A549 treated with CpdA at 1 μM for 4 hours (cell line): ENCODE results near the gene THPO. TPM values are rescaled to one million over a fixed set of nuclear protein-coding genes. Genes with fewer than 3 reads are reported as not detected.

Experiments used
- total RNA-seq: library from RNA; stranded (reverse); fragments of 200-300 nt; extraction: Qiagen RNA extraction; gene quantifications from 5 replicates; pipeline ENCODE4 v1.2.3, GENCODE V29; 2022; ENCODE audit warnings: low read depth

Gene THPO
- 0.03 TPM in 1 of 5 replicates, not detected in the others for total RNA-seq

GRCh38 chr3:184377882-184378445 lies at the start of gene THPO:
TSS of gene THPO (minus strand) at chr3:184378207. CDS start at chr3:184376259, 1,948 bp downstream.

DNA sequence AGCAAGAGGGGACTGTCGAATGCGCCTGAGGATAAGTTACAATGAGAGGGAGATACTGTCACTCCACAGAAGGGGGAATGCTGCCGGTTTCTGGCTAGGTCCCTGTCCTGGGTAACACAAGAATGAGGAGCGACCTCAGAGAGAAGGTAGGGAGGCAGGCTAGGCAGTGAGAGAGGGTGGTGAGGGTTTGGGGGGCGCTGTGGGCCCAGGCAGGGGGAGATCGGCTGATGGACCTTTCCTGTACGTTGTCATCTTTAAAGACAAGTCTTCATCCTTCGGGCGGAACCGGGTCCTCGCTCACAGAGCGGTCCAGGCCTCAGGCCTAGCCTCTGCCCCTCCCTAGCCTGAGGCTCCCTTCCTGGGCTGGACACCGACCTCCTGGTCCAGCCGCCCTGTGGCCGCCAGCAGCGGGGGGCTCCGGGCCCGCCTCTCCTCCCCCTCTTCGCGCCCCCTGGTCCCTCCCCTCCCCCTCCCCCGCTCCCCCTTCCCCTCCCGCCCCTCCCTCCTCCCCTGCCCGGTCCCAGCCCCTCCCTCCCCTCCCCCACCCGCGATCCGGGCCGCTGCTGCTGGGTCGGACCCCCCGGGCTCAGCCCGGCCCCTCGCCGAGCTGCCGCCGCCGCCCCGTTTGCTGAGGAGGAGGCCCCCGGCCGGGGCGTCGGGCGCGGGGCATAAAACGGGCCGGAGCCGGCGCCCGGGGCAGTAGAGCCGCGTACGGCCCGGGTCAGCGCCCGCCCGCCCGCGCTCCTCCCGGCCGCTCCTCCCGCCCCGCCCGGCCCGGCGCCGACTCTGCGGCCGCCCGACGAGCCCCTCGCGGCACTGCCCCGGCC lies 1.6 kb upstream of the THPO start, which contains the start of gene CHRD:
TSS of gene CHRD (plus strand) at position 697 of the 827 bp plus-strand sequence. CDS start 265 bp downstream, outside the sequence.

GRCh38 chr3:184361532-184361931 lies 16.5 kb downstream of the THPO start, which contains the start of the genes CLCN2 and POLR2H:
TSS of gene CLCN2 (minus strand) at chr3:184361605. CDS start at chr3:184361479, 126 bp downstream.
TSS of gene POLR2H (plus strand) at chr3:184361710. CDS start at chr3:184363493, 1,783 bp downstream.

GRCh38 chr3:184337399-184337714 lies 40.6 kb downstream of the THPO start, which contains the start of gene FAM131A:
TSS of gene FAM131A (plus strand) at chr3:184337600. CDS start at chr3:184337631, 31 bp downstream.

Other genes starting within 250 kb of the THPO start
- 26.5 to 30.8 TPM (median 29.7 TPM) in 5 replicates for gene EIF2B5, start 242.8 kb downstream of the THPO start, total RNA-seq
- gene DVL3, start 222.8 kb downstream of the THPO start, total RNA-seq, result 20.4 to 27.7 TPM (median 25.4 TPM) in 5 replicates
- gene AP2M1, start 203.4 kb downstream of the THPO start, total RNA-seq, result 295 to 329 TPM (median 316 TPM) in 5 replicates
- gene ABCF3, start 192.0 kb downstream of the THPO start, total RNA-seq, result 32.1 to 35.1 TPM (median 34.6 TPM) in 5 replicates
- gene VWA5B2, start 148.6 kb downstream of the THPO start, total RNA-seq, result 0.34 to 0.93 TPM (median 0.38 TPM) in 5 replicates
- gene ALG3, start 129.2 kb downstream of the THPO start, total RNA-seq, result 54.5 to 79.7 TPM (median 76.1 TPM) in 5 replicates
- 9.5 to 13.9 TPM (median 13.2 TPM) in 5 replicates for gene EEF1AKMT4, start 128.5 kb downstream of the THPO start, total RNA-seq
- gene CAMK2N2, start 116.7 kb downstream of the THPO start, total RNA-seq, result 0.77 to 1.8 TPM (median 1.4 TPM) in 5 replicates
- gene ECE2, start 102.2 kb downstream of the THPO start, total RNA-seq, result not detected in 5 replicates
- gene PSMD2, start 79.0 kb downstream of the THPO start, total RNA-seq, result 298 to 415 TPM (median 323 TPM) in 5 replicates
- gene EIF4G1, start 63.6 kb downstream of the THPO start, total RNA-seq, result 255 to 273 TPM (median 265 TPM) in 5 replicates
- 8.1 to 11.3 TPM (median 8.6 TPM) in 5 replicates for gene FAM131A, start 40.6 kb downstream of the THPO start, total RNA-seq
- 4.6 to 5.8 TPM (median 5.1 TPM) in 5 replicates for gene CLCN2, start 16.6 kb downstream of the THPO start, total RNA-seq
- 72.6 to 84.5 TPM (median 76.7 TPM) in 5 replicates for gene POLR2H, start 16.5 kb downstream of the THPO start, total RNA-seq
- gene CHRD, start 1.8 kb upstream of the THPO start, total RNA-seq, result 0.11 to 0.27 TPM (median 0.22 TPM) in 5 replicates
- 0.31 to 0.80 TPM (median 0.38 TPM) in 5 replicates for gene EPHB3, start 183.6 kb upstream of the THPO start, total RNA-seq